ENCODE data around the gene NUDT4.
"Not testable (repeated sequence)": the region's sequence is repeated elsewhere in the genome, so short reads cannot be mapped to it uniquely, and the experiment has no call there.

NUDT4 gene

GRCh38 chr12:93366422-93366821 lies 11.3 kb upstream of the NUDT4 start:
- DNase-seq (ENCODE audit: low read depth in 2 of 2): no peak

- no peak for DNase-seq (ENCODE audit: low read depth in 2 of 2)
Observed at GRCh38 chr12:93368766-93369165, 9.0 kb upstream of the NUDT4 start.

GRCh38 chr12:93369505-93369904 lies 8.2 kb upstream of the NUDT4 start:
- no peak for DNase-seq (ENCODE audit: low read depth in 2 of 2)

GRCh38 chr12:93370947-93371346 lies 6.8 kb upstream of the NUDT4 start:
- no peak for DNase-seq (ENCODE audit: low read depth in 2 of 2)

GRCh38 chr12:93373961-93374656 lies 3.6 kb upstream of the NUDT4 start:
- no peak for DNase-seq (ENCODE audit: low read depth in 2 of 2)

GRCh38 chr12:93375906-93376305 lies 1.8 kb upstream of the NUDT4 start:
- DNase-seq (ENCODE audit: low read depth in 2 of 2): no peak

- no peak for DNase-seq (ENCODE audit: low read depth in 2 of 2)
Observed at GRCh38 chr12:93376436-93377251, 1.1 kb upstream of the NUDT4 start.

- DNase-seq (ENCODE audit: low read depth in 2 of 2): peak; percentile 38 to 40
Observed at GRCh38 chr12:93378196-93378997, 672 bp downstream of the NUDT4 start.

GRCh38 chr12:93378998-93379325 lies 1.2 kb downstream of the NUDT4 start:
- DNase-seq (ENCODE audit: low read depth in 2 of 2): no peak

GRCh38 chr12:93379326-93379980 lies 1.7 kb downstream of the NUDT4 start:
- DNase-seq (ENCODE audit: low read depth in 2 of 2): no peak

GRCh38 chr12:93379981-93380361 lies 2.2 kb downstream of the NUDT4 start:
- DNase-seq (ENCODE audit: low read depth in 2 of 2): no peak

GRCh38 chr12:93380480-93381121 lies 2.9 kb downstream of the NUDT4 start:
- DNase-seq (ENCODE audit: low read depth in 2 of 2): no peak

GRCh38 chr12:93381161-93381975 lies 3.6 kb downstream of the NUDT4 start:
- no peak for DNase-seq (ENCODE audit: low read depth in 2 of 2)

GRCh38 chr12:93381976-93382437 lies 4.3 kb downstream of the NUDT4 start:
- not testable (repeated sequence) for DNase-seq (ENCODE audit: low read depth in 2 of 2)

- DNase-seq (ENCODE audit: low read depth in 2 of 2): no peak
Observed at GRCh38 chr12:93387780-93388179, 10.1 kb downstream of the NUDT4 start.

- no peak for DNase-seq (ENCODE audit: low read depth in 2 of 2)
Observed at GRCh38 chr12:93390031-93390430, 12.3 kb downstream of the NUDT4 start.

- no peak for DNase-seq (ENCODE audit: low read depth in 2 of 2)
Observed at GRCh38 chr12:93390549-93391297, 13.0 kb downstream of the NUDT4 start.

- no peak for DNase-seq (ENCODE audit: low read depth in 2 of 2)
Observed at GRCh38 chr12:93393425-93393824, 15.7 kb downstream of the NUDT4 start.

- no peak for DNase-seq (ENCODE audit: low read depth in 2 of 2)
Observed at GRCh38 chr12:93397412-93397811, 19.7 kb downstream of the NUDT4 start.
